ENCODE results near the gene OTUB2.

DNA sequence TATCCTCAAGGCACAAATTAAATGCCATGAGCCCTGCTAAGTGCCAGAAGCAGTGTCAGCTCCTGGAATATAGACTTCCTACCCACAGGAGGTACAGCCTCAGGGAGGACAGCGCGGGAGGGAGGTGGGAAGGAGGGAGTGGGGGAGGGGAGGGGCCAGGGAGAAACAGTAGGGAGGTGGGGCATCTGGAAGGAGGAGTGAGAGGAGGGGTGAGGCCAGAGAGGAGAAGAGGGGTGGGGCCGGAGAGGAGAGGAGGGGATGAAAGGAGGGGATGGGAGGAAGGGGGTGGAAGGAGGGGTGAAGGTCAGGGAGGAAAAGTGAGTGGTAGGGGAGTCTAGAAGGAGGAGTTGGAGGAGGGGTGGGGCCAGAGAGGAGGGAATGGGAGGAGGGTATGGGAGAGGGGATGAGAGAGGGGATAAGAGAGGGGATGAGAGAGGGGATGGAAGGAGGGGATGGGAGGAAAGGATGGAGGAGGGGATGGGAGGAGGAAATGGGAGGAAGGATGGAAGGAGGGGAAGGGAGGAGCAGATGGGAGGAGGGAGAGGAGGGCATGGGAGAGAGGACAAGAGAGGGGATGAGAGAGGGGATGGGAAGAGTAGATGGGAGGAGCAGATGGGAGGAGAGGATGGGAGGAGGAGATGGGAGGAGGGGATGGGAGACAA, 38.2 kb upstream of the OTUB2 start:
- no peak for TF ChIP-seq EP300 (IDR thresholded peaks at IDR 0.05)
- TF ChIP-seq, protein P1, sequence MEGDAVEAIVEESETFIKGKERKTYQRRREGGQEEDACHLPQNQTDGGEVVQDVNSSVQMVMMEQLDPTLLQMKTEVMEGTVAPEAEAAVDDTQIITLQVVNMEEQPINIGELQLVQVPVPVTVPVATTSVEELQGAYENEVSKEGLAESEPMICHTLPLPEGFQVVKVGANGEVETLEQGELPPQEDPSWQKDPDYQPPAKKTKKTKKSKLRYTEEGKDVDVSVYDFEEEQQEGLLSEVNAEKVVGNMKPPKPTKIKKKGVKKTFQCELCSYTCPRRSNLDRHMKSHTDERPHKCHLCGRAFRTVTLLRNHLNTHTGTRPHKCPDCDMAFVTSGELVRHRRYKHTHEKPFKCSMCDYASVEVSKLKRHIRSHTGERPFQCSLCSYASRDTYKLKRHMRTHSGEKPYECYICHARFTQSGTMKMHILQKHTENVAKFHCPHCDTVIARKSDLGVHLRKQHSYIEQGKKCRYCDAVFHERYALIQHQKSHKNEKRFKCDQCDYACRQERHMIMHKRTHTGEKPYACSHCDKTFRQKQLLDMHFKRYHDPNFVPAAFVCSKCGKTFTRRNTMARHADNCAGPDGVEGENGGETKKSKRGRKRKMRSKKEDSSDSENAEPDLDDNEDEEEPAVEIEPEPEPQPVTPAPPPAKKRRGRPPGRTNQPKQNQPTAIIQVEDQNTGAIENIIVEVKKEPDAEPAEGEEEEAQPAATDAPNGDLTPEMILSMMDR (IDR thresholded peaks at IDR 0.05) = no peak
